Thyroid gland (tissue), 4 donors: ENCODE results near the gene ATP23. TPM values are rescaled to one million over a fixed set of nuclear protein-coding genes. Genes with fewer than 3 reads are reported as not detected.

ENCODE experiments used
- DNase-seq, 2 donors: peaks; one replicate each; pipeline ENCODE4 v3.0.0-alpha.2; 2019
- H3K27ac ChIP-seq, 3 donors: fragments of 200-600 bp; sonication (generic); 1 replicate in 2 of 3; 2 replicates in 1 of 3; pipeline ENCODE4 v1.5.1; 2016 to 2019; ENCODE audit warnings: mild to moderate bottlenecking in 1 of 3, moderate library complexity in 1 of 3
- H3K27me3 ChIP-seq: fragments of 200-600 bp; sonication (generic); one replicate; pipeline ENCODE4 v1.5.1; 2019
- H3K36me3 ChIP-seq, 2 donors: fragments of 200-600 bp; sonication (generic); one replicate each; pipeline ENCODE4 v1.5.1; 2016 to 2019
- H3K4me1 ChIP-seq, 2 donors: fragments of 200-600 bp; sonication (generic); one replicate each; pipeline ENCODE4 v1.5.1; 2017 to 2019
- H3K4me3 ChIP-seq, 3 donors: fragments of 200-600 bp; sonication (generic); replicated peaks in 1 of 3; 1 replicate in 2 of 3; 2 replicates in 1 of 3; pipeline ENCODE4 v1.5.1; 2016; ENCODE audit warnings: mild to moderate bottlenecking in 1 of 3
- H3K9me3 ChIP-seq: fragments of 200-600 bp; sonication (generic); one replicate; pipeline ENCODE4 v1.5.1; 2017
- POLR2A ChIP-seq, 2 donors: fragments of 450-650 bp; IDR thresholded peaks; one replicate each; pipeline ENCODE4 v1.6.1; 2017; ENCODE audit warnings: antibody characterized with exemption in 2 of 2, mild to moderate bottlenecking in 2 of 2, moderate library complexity in 1 of 2
- WGBS, 2 donors: methylation state at CpG; one replicate each; pipeline ENCODE4 v1.1.5; 2017; 5-methylcytosine and 5-hydroxymethylcytosine counted together
- intact Hi-C: fragments of 100-400 bp; cut with DNase I; formaldehyde crosslinking; loops from one replicate; pipeline ENCODE4 v1.15.1; 2023
- total RNA-seq, 4 donors: library from RNA; depleted of rRNA; stranded (reverse); fragments of >200 nt; gene quantifications; one replicate each; pipeline ENCODE4 v1.2.3, GENCODE V29; 2016
- TF ChIP-seq, protein P1 (sequence below), 6 experiments: fragments of 200-600 bp in 3 of 6; fragments of 450-650 bp in 3 of 6; sonication (generic) in 3 of 6; IDR thresholded peaks; one replicate each; pipeline ENCODE4 v1.5.1; 2016 to 2019; ENCODE audit warnings: antibody characterized with exemption in 6 of 6, mild to moderate bottlenecking in 2 of 6, inconsistent platforms in 1 of 6, moderate library complexity in 1 of 6

The ATP23 gene
- total RNA-seq, 4 donors from 2014 or later: 1.9 to 13.4 (median 11.1) TPM

GRCh38 chr12:57905812-57906475 is 35.4 kb upstream of the ATP23 start:
- Histone ChIP-seq H3K9me3 (no peaks in the 10 kb centered on the region), H3K4me3 (no peak overlapping the region), H3K27ac (no peak overlapping the region), H3K27me3 (no peaks in the 10 kb centered on the region), H3K36me3 (no peaks in the 10 kb centered on the region), H3K4me1 (peaks cover 11 to 12% of the 10 kb centered on the region in 2 donors)
- TF ChIP-seq POLR2A (IDR thresholded peaks at IDR 0.05): no peak
- TF ChIP-seq, protein P1, sequence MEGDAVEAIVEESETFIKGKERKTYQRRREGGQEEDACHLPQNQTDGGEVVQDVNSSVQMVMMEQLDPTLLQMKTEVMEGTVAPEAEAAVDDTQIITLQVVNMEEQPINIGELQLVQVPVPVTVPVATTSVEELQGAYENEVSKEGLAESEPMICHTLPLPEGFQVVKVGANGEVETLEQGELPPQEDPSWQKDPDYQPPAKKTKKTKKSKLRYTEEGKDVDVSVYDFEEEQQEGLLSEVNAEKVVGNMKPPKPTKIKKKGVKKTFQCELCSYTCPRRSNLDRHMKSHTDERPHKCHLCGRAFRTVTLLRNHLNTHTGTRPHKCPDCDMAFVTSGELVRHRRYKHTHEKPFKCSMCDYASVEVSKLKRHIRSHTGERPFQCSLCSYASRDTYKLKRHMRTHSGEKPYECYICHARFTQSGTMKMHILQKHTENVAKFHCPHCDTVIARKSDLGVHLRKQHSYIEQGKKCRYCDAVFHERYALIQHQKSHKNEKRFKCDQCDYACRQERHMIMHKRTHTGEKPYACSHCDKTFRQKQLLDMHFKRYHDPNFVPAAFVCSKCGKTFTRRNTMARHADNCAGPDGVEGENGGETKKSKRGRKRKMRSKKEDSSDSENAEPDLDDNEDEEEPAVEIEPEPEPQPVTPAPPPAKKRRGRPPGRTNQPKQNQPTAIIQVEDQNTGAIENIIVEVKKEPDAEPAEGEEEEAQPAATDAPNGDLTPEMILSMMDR (IDR thresholded peaks at IDR 0.05): no peak
- 70 to 74% methylated on average over 7 of the region's 7 CpGs for WGBS, 2 donors
- intact Hi-C loops: loop anchor here (2.0 kb wide), 1 partner anchor 75 kb away; no protein-coding TSS in a partner anchor
- no peak for DNase-seq

DNA sequence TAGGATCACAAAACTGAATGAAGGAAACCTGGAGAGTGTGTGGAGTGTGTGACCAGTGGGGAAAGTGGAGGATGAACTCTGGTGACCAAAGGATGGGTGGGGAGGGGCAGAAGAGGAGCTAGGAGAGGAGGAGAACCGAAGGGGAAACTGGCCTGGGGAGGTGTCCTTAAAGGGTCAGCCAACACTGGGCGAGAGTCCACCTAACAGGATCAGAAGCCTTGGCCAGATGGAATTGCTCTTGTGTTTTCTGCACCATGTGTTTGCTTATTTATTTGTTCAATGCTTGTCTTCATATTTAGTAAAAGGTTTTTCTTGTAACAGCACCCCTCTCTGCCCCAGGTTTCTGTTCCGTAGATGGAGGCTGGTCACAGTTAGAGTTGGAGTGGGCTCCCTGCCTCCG is 34.5 kb upstream of the ATP23 start:
- Histone ChIP-seq H3K27me3 (no peaks in the 10 kb centered on the region), H3K36me3 (no peaks in the 10 kb centered on the region), H3K9me3 (no peaks in the 10 kb centered on the region), H3K4me3 (no peak overlapping the region), H3K27ac (no peak overlapping the region), H3K4me1 (peaks cover 8 to 10% of the 10 kb centered on the region in 2 donors)
- WGBS, 2 donors: 70 to 71% methylated on average over 4 of the region's 4 CpGs
- intact Hi-C loops: loop anchor here (2.0 kb wide), 1 partner anchor 76 kb away; no protein-coding TSS in a partner anchor
- DNase-seq: no peak
- TF ChIP-seq, protein P1 (IDR thresholded peaks at IDR 0.05): no peak
- no peak for TF ChIP-seq POLR2A (IDR thresholded peaks at IDR 0.05)

DNA sequence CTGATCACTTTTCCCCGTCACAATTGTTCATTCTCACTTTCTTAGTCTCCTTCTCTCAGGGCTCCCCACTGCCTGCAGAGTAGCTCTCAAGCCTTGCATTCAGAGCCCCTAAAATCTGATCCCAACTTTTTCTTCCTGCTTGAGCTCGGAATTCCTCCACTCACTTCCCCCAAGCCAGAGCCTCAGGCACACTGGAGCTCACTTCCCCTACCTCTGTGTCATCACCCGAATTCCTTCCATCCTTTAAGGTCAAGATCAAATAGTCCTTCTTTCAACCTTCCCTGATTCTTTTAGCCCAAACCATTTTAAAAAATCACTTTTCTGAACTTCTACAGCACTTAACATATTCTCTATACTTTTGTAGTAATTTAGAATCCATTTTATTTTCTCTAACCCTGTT is 34.1 kb upstream of the ATP23 start:
- 44 to 59% methylated on average over 3 of the region's 3 CpGs for WGBS, 2 donors
- H3K36me3 ChIP-seq: no peaks in the 10 kb centered on the region
- H3K27ac ChIP-seq: no peak overlapping the region
- no peaks in the 10 kb centered on the region for H3K27me3 ChIP-seq
- peaks cover 4 to 6% of the 10 kb centered on the region in 2 donors for H3K4me1 ChIP-seq
- DNase-seq: no peak
- intact Hi-C loops: loop anchor here (2.0 kb wide), 1 partner anchor 76 kb away; no protein-coding TSS in a partner anchor
- TF ChIP-seq POLR2A (IDR thresholded peaks at IDR 0.05): no peak
- TF ChIP-seq, protein P1 (IDR thresholded peaks at IDR 0.05): no peak
- no peak overlapping the region for H3K4me3 ChIP-seq
- H3K9me3 ChIP-seq: no peaks in the 10 kb centered on the region

GRCh38 chr12:57908511-57908910 is 32.9 kb upstream of the ATP23 start:
- WGBS, 2 donors: 74 to 85% methylated on average over 8 of the region's 8 CpGs
- intact Hi-C loops: no loop called here
- H3K4me1 ChIP-seq: peaks cover 4 to 5% of the 10 kb centered on the region in 2 donors
- H3K36me3 ChIP-seq: no peaks in the 10 kb centered on the region
- no peak for DNase-seq
- H3K9me3 ChIP-seq: no peaks in the 10 kb centered on the region
- H3K27me3 ChIP-seq: no peaks in the 10 kb centered on the region
- no peak overlapping the region for H3K4me3 ChIP-seq
- H3K27ac ChIP-seq: no peak overlapping the region
- TF ChIP-seq POLR2A (IDR thresholded peaks at IDR 0.05): no peak
- TF ChIP-seq, protein P1 (IDR thresholded peaks at IDR 0.05): no peak

GRCh38 chr12:57909056-57909455 is 32.3 kb upstream of the ATP23 start:
- Histone ChIP-seq H3K9me3 (no peaks in the 10 kb centered on the region), H3K4me3 (no peak overlapping the region), H3K4me1 (peaks cover 4 to 5% of the 10 kb centered on the region in 2 donors), H3K36me3 (no peaks in the 10 kb centered on the region), H3K27me3 (no peaks in the 10 kb centered on the region), H3K27ac (no peak overlapping the region)
- DNase-seq: no peak
- 78 to 83% methylated on average over 4 of the region's 4 CpGs for WGBS, 2 donors
- intact Hi-C loops: no loop called here
- TF ChIP-seq, protein P1 (IDR thresholded peaks at IDR 0.05): no peak
- no peak for TF ChIP-seq POLR2A (IDR thresholded peaks at IDR 0.05)
